Fibroblast of the aortic adventitia (primary cell): ENCODE results near the gene CARM1. TPM values are rescaled to one million over a fixed set of nuclear protein-coding genes. Genes with fewer than 3 reads are reported as not detected.

ENCODE experiments used
- DNase-seq: peaks from one replicate; pipeline ENCODE4 v3.0.0-alpha.2; 2010; ENCODE audit warnings: low read depth
- H3K4me3 ChIP-seq: 2 replicates; pipeline ENCODE4 v1.5.1; 2011; ENCODE audit warnings: low read depth, mild to moderate bottlenecking, control low read depth, low read length, moderate library complexity
- CTCF ChIP-seq: IDR thresholded peaks from 2 replicates; pipeline ENCODE4 v1.5.1; 2011; ENCODE audit warnings: mild to moderate bottlenecking, low read length, control low read depth, inconsistent platforms; ENCODE audit not compliant: insufficient read depth
- total RNA-seq: library from RNA; depleted of rRNA; stranded (reverse); fragments of >200 nt; gene quantifications from 2 replicates; pipeline ENCODE4 v1.2.3, GENCODE V29; 2012; ENCODE audit warnings: low replicate concordance

Gene CARM1
- total RNA-seq, 1 donor, result 39.6 TPM

GRCh38 chr19:10960314-10961072 is 89.1 kb downstream of the CARM1 start, which contains the start of gene SMARCA4:
TSS of gene SMARCA4 (plus strand) at chr19:10961030. CDS start at chr19:10984152, 23,122 bp downstream.
- peak within 1 kb of the TSS; percentile 87 for H3K4me3 ChIP-seq
- peak; percentile 95 for DNase-seq
- TF ChIP-seq CTCF, result no peak

- TF ChIP-seq CTCF, result no peak
- H3K4me3 ChIP-seq, result peak overlapping the region; percentile 87
- peak; percentile 28 for DNase-seq
Observed at GRCh38 chr19:10961073-10961860, 89.9 kb downstream of the CARM1 start.

- DNase-seq, result no peak
- no peak for TF ChIP-seq CTCF
- H3K4me3 ChIP-seq, result peak overlapping the region; percentile 31
Observed at GRCh38 chr19:10962863-10963262, 91.5 kb downstream of the CARM1 start.

- no peak overlapping the region for H3K4me3 ChIP-seq
- TF ChIP-seq CTCF, result no peak
- no peak for DNase-seq
Observed at GRCh38 chr19:10963865-10964264, 92.5 kb downstream of the CARM1 start.

GRCh38 chr19:10964903-10965302 is 93.5 kb downstream of the CARM1 start:
- no peak for DNase-seq
- no peak for TF ChIP-seq CTCF
- H3K4me3 ChIP-seq, result no peak overlapping the region

GRCh38 chr19:10965398-10965797 is 94.0 kb downstream of the CARM1 start:
- H3K4me3 ChIP-seq, result no peak overlapping the region
- no peak for DNase-seq
- no peak for TF ChIP-seq CTCF
